Measurements from ENCODE around the gene SLC4A2.

SLC4A2 gene

DNA sequence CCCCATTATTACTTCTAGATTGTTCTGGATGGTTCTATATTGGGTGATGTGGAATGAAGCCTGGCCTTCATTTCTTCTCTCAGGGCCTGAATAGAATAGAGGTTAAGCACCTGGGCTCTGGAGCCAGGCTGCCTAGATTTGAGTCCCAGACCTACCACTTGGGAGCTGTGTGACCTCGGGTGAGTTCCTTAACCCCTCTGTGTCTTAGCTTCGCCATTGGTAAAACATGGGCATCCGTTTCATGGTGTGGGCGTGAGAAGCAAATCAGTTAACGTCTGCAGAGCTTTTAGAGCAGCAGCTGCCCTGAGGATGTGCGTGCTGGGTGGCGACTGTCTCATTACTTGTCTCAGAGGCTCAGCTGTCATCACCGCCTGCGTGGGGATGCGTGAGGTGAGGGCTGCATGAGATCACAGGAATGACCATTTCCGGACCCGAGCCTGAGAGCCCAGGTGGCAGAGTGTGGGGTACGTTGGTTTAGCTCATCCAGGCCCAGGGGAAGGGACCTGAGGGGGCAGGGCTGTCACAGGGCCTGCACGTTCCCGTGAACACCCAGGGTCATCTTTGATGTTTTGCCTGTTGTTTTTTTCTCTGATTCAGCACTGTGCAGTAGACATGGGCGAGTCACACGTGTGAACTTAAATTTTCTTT lies 36.6 kb downstream of the SLC4A2 start:
- DNase-seq: no peak

DNA sequence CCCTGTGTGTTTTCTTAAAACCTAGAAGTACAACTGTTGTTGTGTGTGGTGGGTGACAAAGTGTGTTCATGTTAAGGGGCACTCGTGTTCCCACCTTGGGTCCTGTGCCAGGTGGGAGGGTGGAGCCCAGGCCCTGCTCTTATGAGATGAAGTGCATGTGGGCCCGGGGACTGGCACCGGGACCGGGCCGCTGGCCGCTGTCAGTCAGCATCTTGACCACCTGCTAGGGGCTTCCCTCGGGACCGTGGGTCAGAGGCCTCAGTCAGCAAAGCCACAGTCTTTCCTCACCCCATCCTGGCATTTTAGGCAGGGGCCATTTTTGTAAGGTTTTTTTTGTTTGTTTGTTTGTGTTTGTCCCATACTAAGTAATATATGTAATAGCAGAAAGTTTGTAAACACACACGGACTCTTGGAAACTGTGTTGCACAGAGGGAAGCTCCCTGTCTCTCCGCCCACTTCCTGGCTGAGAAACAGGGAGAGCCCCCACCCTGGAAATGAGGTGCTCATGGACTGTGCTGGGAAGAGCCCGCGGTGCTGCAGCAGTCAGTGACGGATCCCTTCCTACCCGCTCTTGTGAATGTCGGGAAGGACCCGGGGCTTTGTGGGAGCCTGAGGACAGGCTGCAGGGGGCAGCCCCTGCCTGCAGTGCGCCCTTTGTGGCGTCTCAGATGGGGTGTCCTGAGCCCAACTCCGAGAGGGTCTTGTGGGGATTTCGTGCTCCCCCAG lies 40.3 kb downstream of the SLC4A2 start:
- no peak for DNase-seq

GRCh38 chr7:151100921-151101320 lies 41.5 kb downstream of the SLC4A2 start:
- no peak for DNase-seq

DNA sequence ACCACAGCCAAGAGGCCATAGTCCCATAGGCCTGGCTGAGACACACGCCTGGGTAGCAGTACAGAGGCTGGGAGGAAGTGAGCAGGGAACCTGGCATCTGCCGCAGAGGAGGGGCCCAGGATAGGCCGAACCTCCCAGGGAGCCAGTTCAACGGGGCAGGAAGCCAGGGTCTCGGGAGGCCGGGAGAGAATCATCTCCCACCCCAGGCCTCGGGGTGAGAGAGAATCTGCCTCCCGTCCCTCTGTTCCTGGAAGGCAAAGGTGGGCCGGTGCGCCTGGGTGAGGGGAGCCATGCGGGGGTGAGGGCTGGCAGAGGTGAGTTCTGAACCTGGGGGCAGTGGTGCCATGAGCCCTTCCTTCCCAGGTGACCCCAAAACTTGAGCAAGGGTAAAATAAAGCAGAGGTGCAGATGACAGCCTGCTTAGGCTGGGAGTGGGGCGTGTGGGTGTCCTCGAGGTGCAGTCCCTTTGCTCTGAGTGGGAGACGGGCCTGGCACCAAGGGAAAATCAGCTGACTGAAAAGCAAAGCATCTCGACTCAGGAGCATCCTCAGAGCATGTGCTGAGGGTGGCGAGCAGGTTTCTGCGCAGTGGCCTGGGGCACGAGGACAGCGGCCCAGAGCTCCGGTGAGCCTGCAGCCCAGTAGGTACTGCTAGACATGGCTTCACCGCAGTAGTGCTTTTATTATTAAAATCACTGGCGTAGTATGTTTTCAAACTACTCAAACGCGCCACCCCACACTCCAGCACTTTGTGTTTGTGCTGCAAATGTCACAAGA lies 42.4 kb downstream of the SLC4A2 start:
- DNase-seq: no peak

GRCh38 chr7:151102991-151103390 lies 43.6 kb downstream of the SLC4A2 start:
- DNase-seq: no peak

DNA sequence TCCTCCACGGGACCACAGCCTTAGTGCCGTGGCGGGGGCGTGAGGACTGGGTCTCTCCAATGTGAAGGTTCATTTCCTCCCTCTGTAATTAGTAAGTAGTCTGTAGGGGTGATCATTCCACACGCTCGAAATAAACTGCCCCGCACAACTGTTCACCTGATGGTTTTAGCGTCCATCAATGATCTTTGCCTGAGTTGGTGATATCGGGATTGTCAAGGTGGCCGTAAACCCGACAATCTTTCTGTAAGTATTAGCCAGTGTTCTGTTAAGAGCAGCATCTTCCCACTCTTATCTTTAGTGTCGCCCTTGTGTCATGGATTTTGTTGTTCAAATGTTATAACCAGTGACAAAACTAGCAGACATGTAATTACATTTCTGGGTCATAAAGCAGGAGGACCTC lies 44.6 kb downstream of the SLC4A2 start:
- no peak for DNase-seq

GRCh38 chr7:151104411-151105235 lies 45.2 kb downstream of the SLC4A2 start:
- no peak for DNase-seq

GRCh38 chr7:151107882-151108281 lies 48.5 kb downstream of the SLC4A2 start:
- peak; percentile 94 to 96 for DNase-seq

DNA sequence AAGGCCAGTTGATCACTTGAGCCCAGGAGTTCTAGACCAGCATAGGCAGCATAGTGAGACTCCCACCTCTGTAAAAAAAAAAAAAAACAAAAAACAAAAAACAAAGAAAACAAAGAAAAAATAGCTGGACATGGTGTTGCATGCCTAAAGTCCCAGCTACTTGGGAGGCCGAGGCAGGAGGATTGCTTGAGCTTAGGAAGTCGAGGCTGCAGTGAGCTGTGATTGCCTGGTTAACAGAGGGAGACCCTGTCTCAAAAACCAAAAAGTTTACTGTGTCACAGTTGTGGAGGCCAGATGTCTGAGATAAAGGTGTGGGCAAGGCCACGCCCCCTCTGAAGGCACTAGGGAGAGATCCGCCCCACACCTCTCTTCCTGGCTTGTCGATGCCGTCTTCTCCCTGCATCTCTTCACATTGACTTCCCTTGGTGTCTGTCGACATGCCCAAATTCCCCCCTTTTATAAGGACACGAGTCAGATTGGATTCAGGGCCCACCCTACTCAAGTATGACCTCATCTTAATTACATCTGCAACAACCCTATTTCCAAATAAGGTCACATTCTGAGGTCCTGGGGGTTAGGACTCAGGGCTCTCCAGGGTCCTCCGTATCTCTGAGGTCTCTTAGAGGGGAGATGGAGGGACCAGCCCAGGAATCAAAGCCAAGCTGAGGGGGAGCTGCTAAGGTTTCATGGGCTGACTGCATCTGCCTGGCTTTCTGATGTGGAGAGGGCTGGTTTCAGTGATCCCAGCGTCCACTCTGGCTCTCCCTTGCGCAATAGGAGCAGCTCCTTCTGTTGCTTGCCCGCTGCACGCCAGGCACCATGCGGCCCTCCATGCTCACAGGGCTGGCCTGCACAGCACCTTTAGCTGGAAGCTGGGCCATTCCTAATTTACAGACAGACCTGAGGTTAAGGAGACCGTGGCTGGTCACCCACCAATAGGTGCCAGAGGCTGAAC lies 50.0 kb downstream of the SLC4A2 start:
- DNase-seq: no peak

DNA sequence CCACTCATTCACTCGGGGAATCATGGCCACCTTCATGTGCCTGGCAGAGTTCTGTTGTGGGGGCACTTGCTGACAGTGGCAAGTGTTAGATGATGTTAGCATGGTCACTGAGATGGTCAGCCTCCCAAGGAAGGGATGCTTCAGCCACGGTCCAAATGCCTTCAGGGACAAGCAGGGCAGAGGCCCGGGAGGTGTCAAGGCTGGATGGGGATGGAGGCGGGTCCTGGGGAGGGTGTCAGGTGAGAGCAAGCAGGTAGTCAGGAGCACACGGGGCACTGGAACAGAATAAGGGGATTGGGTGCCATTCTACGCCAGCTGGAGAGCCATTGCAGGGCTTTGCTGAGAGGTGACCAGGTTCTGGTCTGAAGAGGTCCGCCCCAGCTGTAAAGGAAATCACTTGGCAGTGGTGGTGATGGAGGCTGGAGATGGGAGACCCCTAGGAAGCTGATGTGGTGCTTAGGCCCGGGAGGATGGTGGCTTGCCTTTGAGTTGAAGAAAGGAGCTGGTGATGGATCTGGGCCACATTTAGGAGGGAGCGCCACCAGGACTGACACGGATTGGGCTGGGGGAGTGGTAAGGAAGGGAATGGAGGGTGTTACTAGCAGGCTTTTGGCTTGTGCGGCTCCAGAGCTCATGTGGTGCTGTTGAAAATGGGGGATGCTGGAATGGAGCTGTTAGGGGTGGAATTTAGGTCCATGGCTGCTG lies 51.0 kb downstream of the SLC4A2 start:
- no peak for DNase-seq

DNA sequence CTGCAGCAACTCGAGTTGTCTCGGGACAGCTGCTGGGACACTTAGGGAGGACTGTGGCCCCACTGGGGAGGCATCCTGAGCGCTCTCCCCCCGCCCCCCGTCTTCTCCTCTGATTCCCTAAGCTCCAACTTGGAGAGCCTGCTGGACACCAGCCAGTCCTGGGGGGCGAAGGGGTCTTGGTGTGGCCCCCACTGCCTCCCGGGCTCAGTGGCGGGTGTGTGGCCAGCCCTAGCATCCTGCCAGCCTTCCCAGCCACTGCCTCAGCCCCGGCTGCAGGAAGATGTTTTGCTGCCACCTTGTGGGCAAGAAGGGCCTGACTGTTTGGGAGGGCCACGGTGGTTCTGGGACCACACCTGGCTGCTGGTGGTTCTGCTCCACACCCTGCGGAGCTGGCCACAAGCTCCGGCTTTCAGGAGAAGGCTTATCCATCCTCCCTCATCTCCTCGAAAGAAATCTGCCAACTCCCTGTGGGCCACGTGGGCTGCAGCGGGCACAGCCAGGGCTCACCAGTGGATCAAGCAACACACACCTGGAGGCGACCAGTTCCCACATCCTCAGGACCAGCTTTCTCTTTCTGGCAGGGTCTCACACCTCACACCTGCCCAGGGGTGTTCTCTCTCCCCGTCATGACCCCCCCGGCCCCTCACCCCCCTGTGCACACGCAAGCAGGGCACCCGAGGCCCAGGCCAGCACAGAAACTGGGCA lies 51.7 kb downstream of the SLC4A2 start:
- DNase-seq: peak; percentile 61 to 69

DNA sequence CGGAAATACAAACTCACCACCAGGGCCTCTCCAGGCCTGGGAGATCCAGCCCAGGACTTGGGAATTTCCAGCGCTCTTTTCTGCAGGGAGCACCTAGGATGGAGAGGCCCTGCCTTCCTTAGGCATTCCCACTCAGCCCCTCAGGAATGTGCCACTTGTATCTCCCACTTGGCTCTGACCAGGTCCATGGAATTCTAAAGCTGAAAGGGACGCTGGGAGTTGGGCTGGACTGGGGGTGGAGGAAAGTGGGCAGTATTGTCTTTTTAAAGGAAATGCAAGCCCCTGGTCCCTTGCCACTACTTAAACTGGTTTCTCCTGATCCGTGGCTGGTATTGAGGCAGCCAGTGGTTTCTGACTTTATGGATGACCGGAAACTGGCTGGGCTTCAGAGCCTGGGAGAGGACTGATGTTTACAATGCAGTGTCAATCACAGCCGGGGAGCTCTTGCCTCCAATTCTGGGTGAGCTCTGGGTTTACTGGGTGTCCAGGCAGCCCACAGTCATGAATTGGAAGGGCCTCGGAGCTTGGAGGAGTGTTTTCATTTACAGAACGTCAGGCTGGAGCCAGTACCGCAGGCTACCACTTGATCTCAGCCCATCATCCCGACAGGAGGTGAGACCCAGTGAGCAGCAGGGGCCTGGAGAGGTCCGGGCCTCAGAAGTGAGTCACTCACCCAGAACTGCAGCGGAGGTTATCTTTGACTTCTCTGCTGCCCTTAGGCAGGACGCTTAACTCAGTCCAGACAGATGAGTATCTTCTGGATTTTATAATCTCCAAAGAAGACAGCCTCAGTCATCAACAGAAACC lies 54.2 kb downstream of the SLC4A2 start:
- DNase-seq: no peak

GRCh38 chr7:151114151-151115090 lies 55.0 kb downstream of the SLC4A2 start:
- no peak for DNase-seq

DNA sequence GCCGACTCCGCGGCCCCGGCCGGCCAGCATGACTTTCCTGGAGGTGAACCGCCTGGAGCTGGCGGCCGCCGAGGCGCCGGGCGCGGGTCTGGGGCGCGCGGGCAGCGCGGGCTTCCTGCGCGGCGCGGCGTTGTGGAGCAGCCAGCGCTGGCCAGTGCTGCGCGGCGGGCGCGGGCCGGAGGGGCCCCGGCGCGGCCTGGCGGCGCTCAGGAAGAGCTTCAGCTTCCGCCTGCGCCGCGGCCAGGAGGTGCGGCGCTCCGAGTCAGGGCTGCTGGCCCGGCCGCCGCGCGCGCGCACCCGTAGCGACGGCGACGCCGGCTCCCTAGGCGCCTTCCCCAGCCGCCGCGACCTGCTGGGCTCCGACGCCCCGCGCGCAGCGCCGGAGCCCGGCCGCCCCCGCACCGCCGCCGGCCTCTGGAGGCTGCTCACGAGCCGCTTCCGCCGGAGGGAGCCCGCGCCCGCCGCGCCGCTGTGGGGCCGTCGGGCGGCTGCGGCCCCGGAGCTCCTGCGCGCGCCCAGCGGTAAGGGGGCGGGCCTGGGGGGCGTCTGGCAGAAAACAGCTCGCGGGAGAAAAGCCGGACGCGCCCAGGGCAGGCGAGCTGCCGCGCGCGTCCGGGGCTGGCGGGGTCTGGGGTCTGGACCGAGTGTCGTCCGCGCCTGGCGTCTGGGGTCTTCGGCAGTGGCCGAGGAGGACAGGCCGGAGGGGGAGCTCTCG lies 55.9 kb downstream of the SLC4A2 start:
- DNase-seq: no peak

DNA sequence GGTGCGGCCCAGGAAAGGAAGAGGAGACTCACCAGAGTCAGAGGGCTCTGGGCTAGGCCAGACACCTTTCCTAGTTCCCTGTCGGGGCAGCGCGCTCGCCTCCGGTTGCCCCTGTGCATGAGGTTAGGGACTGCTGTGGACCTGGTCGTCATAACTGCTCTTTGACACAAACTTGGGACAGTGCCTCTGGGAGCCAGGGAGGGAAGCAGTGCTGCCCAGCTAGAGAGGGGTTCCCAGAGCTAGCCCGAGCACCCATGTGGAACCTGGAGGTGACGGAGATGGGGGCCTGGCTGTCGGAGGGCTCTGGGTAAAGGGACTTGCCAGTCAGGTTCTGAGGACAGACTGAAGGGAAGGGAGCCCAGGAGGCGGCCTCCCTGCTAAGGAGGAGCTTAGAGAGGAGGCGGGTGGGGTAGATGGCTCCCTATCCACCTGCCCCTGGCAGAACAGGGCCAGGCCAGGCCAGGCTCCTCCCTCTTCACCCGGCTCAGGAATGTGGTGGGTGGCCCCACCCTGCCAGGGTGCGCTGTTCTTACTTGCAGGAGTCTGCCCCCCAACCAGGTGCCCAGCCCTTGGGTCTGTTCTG lies 56.5 kb downstream of the SLC4A2 start:
- no peak for DNase-seq

GRCh38 chr7:151116603-151117440 lies 57.4 kb downstream of the SLC4A2 start:
- no peak for DNase-seq

Measured in NCI-H524 (cell line).